Chondrocyte (in vitro differentiated cells): ENCODE results near the gene ADAR. TPM values are rescaled to one million over a fixed set of nuclear protein-coding genes. Genes with fewer than 3 reads are reported as not detected.

Source experiments
- DNase-seq: peaks from one replicate; pipeline ENCODE4 v3.0.0; 2021; ENCODE audit warnings: mixed read lengths, low spot score
- H3K27ac Mint-ChIP-seq: one replicate; pipeline ENCODE4 v1.8.0; 2021; ENCODE audit warnings: mild to moderate bottlenecking, moderate library complexity, mixed read lengths; ENCODE audit not compliant: unreplicated experiment
- H3K27me3 Mint-ChIP-seq: 2 replicates; pipeline ENCODE4 v1.8.0; 2021; ENCODE audit warnings: low read depth, mixed read lengths
- H3K36me3 Mint-ChIP-seq: 2 replicates; pipeline ENCODE4 v1.8.0; 2021; ENCODE audit warnings: low read depth, mixed read lengths
- H3K4me1 Mint-ChIP-seq: 2 replicates; pipeline ENCODE4 v1.8.0; 2021; ENCODE audit warnings: low read depth, mild to moderate bottlenecking, mixed read lengths
- H3K4me3 Mint-ChIP-seq: one replicate; pipeline ENCODE4 v1.8.0; 2021; ENCODE audit warnings: mild to moderate bottlenecking, moderate library complexity, mixed read lengths; ENCODE audit not compliant: unreplicated experiment
- H3K9me3 Mint-ChIP-seq: 2 replicates; pipeline ENCODE4 v1.8.0; 2021; ENCODE audit warnings: low read depth, mixed read lengths
- total RNA-seq: library from RNA; stranded (reverse); gene quantifications from 3 replicates; pipeline ENCODE4 v1.2.1, GENCODE V29; 2021
- TF ChIP-seq, protein P1 (sequence below): fragments of 200-600 bp; sonication (generic); IDR thresholded peaks from 2 replicates; pipeline ENCODE4 v1.5.0; 2021; ENCODE audit warnings: antibody characterized with exemption, mild to moderate bottlenecking, moderate library complexity

Gene ADAR
- total RNA-seq, 1 donor from 2014 or later = 125 TPM

DNA sequence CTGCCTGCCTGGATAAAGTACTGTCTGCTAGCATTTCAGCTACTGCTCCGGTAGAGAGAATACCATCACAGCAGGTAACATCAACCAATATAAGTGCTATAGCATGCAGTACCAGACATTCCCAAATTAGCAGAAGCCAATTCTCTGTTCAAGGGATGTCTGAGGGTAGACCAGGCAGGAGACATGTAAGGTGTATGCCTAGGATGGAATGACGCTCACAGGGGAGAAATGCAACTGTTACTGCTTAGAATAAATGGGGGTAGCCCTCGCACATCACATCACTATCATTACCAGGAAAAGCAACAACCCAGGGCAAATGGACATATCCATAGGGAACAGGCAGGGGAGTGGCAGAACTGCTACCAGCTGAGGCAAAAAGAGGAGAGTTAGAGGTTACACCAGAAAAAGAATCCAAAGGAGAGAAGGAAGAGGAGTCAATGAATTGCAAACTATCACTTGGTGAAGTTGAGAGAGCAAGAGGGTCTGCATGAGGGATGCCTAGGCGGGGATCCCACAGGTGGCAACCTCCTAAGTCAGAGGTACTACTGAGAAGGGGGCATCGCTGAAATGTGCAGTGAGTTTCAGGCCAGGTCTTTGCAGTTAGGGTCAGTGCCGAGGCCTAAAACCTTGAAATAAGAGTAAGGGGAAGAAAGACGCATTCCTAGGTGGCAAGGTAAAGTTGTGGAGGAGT, 50.6 kb downstream of the ADAR start:
- H3K27ac Mint-ChIP-seq = peak overlapping the region; percentile 82
- DNase-seq = no peak
- TF ChIP-seq, protein P1, sequence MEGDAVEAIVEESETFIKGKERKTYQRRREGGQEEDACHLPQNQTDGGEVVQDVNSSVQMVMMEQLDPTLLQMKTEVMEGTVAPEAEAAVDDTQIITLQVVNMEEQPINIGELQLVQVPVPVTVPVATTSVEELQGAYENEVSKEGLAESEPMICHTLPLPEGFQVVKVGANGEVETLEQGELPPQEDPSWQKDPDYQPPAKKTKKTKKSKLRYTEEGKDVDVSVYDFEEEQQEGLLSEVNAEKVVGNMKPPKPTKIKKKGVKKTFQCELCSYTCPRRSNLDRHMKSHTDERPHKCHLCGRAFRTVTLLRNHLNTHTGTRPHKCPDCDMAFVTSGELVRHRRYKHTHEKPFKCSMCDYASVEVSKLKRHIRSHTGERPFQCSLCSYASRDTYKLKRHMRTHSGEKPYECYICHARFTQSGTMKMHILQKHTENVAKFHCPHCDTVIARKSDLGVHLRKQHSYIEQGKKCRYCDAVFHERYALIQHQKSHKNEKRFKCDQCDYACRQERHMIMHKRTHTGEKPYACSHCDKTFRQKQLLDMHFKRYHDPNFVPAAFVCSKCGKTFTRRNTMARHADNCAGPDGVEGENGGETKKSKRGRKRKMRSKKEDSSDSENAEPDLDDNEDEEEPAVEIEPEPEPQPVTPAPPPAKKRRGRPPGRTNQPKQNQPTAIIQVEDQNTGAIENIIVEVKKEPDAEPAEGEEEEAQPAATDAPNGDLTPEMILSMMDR = no peak
- peaks cover 45% of the 10 kb centered on the region for H3K4me1 Mint-ChIP-seq
- H3K36me3 Mint-ChIP-seq = peaks cover 21% of the 10 kb centered on the region
- H3K27me3 Mint-ChIP-seq = no peaks in the 10 kb centered on the region
- no peaks in the 10 kb centered on the region for H3K9me3 Mint-ChIP-seq
- peak overlapping the region; percentile 85 for H3K4me3 Mint-ChIP-seq

DNA sequence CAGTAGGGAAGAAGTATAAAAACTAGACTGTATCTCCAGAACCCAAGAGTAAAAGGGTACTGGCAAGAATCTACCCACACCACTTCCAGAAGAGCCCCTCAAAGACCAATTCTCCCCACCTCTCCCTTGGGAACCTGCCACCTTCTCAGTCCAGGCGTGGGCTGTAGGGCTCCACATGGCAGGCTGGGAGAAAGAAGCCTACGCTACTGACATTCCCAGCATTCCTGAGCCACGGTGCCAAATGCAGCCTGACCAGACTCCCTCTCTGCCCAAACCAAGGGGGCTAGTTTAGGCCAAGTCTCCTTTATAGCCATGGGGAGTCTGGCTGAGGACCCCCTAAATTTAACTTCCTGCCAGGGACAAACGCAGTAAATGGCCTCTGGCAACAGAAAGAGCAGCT, 51.6 kb downstream of the ADAR start:
- Mint-ChIP-seq H3K4me1 (peaks cover 45% of the 10 kb centered on the region), H3K27ac (peak overlapping the region; percentile 82), H3K4me3 (peak overlapping the region; percentile 85), H3K9me3 (no peaks in the 10 kb centered on the region), H3K27me3 (no peaks in the 10 kb centered on the region), H3K36me3 (peaks cover 27% of the 10 kb centered on the region)
- no peak for DNase-seq
- TF ChIP-seq, protein P1 = no peak

DNA sequence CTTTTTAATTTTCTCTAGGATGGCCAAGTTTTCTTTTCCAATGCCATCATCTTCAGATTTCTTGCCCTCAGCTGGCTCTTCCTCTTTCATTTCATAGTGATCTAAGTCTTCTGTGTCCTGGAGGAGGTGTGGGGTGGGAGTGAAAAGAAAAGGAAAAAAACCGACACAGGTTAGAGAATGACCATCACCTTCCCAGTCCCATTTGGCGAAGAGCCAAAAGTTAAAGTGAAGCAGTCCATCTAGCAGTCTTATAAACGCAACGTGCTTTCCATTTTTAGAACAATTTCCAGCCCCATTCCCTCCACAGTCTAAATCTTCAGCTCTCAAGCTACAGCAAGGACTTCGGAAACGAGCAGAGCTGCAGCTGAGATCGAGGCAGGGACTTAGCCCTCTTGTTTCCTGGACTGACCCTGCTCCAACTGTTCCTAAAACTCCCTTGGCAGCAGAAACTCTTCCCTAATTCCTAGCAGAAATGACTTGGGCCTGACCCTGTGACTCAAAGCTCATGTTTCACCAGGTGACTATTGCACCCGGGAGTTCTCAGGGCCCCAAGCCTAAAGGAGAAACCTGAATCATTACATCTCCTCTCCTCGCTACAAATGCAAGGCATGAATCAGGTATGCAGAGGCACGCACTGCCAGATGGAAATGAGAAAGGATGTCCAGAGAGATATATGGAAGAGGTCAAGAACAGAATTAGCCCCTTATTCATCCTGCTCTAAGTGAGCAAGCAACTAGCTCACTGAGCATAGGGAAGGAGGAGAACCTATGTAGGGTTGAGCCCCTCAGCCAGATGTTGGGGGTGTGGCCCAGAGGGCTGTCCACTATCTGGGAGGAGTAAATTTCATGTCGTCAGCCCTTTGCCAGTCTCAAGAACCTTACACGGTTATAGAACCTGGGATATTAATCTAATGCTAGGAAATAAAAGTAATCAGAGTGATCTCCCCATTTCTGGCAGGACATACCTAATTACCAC, 54.6 kb downstream of the ADAR start:
- Mint-ChIP-seq H3K27ac (no peak overlapping the region), H3K9me3 (no peaks in the 10 kb centered on the region), H3K4me1 (peaks cover 43% of the 10 kb centered on the region), H3K4me3 (no peak overlapping the region), H3K36me3 (peaks cover 46% of the 10 kb centered on the region), H3K27me3 (no peaks in the 10 kb centered on the region)
- TF ChIP-seq, protein P1 = no peak
- DNase-seq = no peak

GRCh38 chr1:154552036-154552435, 56.0 kb downstream of the ADAR start:
- DNase-seq = no peak
- peaks cover 46% of the 10 kb centered on the region for H3K36me3 Mint-ChIP-seq
- TF ChIP-seq, protein P1 = no peak
- peaks cover 34% of the 10 kb centered on the region for H3K4me1 Mint-ChIP-seq
- no peaks in the 10 kb centered on the region for H3K27me3 Mint-ChIP-seq
- H3K9me3 Mint-ChIP-seq = no peaks in the 10 kb centered on the region
- H3K27ac Mint-ChIP-seq = no peak overlapping the region
- H3K4me3 Mint-ChIP-seq = no peak overlapping the region

GRCh38 chr1:154551474-154551873, 56.5 kb downstream of the ADAR start:
- no peak for DNase-seq
- Mint-ChIP-seq H3K27ac (no peak overlapping the region), H3K4me3 (no peak overlapping the region), H3K36me3 (peaks cover 46% of the 10 kb centered on the region), H3K27me3 (no peaks in the 10 kb centered on the region), H3K9me3 (no peaks in the 10 kb centered on the region), H3K4me1 (peaks cover 28% of the 10 kb centered on the region)
- TF ChIP-seq, protein P1 = no peak
